Esophagus squamous epithelium (tissue), 4 donors: ENCODE data around the gene TNFRSF11A.

ENCODE experiments used
- CTCF ChIP-seq, 6 experiments: fragments of 450-650 bp in 4 of 6; fragments of 200-600 bp in 2 of 6; sonication (generic) in 2 of 6; IDR thresholded peaks; one replicate each; pipeline ENCODE4 v1.5.1; 2016 to 2019; ENCODE audit warnings: antibody characterized with exemption in 6 of 6, mild to moderate bottlenecking in 4 of 6, moderate library complexity in 4 of 6
- POLR2A ChIP-seq, 4 donors: fragments of 450-650 bp; IDR thresholded peaks; one replicate each; pipeline ENCODE4 v1.6.1; 2017; ENCODE audit warnings: antibody characterized with exemption in 4 of 4, mild to moderate bottlenecking in 4 of 4, moderate library complexity in 3 of 4

DNA sequence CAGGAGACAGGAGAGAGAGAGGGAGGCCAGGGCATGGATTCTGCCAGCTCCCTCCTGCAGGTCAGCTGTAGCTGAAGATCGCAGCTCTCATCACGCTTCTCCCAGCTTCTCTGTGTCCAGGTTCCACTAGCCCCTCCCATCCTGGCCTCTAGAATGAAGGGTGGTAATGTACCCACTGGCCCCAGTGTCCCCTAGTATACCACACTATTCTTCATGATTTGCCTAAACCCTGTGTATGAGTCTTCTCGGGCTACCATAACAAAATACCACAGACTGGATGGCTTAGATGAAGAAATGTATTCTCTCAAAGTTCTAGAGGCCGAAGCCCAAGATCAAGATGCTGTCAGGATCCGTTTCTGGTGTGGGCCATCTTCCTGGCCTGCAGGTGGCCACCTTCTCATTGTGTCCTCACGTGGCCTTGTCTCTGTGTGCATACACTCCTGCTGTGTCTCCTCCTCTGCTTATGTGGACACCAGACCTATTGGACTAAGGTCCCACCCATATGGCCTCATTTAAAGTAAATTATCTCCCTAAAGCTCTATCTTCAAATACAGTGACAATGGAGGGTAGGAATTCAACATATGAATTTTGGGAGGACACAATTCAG, 77.3 kb downstream of the TNFRSF11A start:
- TF ChIP-seq CTCF (IDR thresholded peaks at IDR 0.05) (no peak), POLR2A (IDR thresholded peaks at IDR 0.05) (no peak)
